GM12892 (cell line): Measurements from ENCODE around the gene TRIP4.
"Not testable (repeated sequence)": the region's sequence is repeated elsewhere in the genome, so short reads cannot be mapped to it uniquely, and the experiment has no call there.

Experiments used
- DNase-seq: peaks from one replicate; pipeline ENCODE4 v3.0.0; 2011; ENCODE audit not compliant: insufficient read length
- FAIRE-seq: peaks from 2 replicates; lab custom pipeline; 2011; peaks lifted over from hg19 to GRCh38; lab: Jason Lieb, UNC
- POLR2A ChIP-seq: IDR thresholded peaks from 2 replicates; pipeline ENCODE4 v1.6.1; 2011; ENCODE audit warnings: low read depth, low read length, control low read depth
- POLR2AphosphoS5 ChIP-seq: IDR thresholded peaks from 2 replicates; pipeline ENCODE4 v1.6.1; 2011; ENCODE audit warnings: low read depth, low read length, control low read depth
- TAF1 ChIP-seq: IDR thresholded peaks from 2 replicates; pipeline ENCODE4 v1.6.1; 2011; ENCODE audit warnings: low read depth, mild to moderate bottlenecking, control low read depth, low read length, borderline replicate concordance

TRIP4 gene

DNA sequence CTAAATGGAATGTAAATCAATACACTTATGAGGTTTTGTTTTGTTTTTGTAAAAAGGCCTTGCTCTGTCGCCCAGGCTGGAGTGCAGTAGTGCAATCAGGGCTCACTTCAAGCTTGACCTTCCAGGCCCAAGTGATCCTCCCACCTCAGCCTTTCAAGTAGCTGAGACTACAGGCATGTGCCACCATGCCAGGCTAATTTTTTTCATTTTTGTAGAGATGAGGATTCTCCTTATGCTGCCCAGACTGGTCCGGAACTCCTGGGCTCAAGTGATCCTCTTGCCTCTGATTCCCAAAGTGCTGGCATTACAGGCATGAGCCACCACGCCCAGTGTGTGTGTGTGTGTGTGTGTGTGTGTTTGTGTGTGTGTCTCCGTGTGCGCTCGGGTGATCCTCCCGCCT, 1.3 kb upstream of the TRIP4 start:
- FAIRE-seq, result no peak
- TF ChIP-seq POLR2A (no peak), TAF1 (no peak), POLR2AphosphoS5 (no peak)
- DNase-seq, result no peak

- FAIRE-seq (no peak), DNase-seq (no peak)
- TF ChIP-seq POLR2AphosphoS5 (no peak), POLR2A (no peak), TAF1 (no peak)
These were observed 1.4 kb downstream of the TRIP4 start for GRCh38 chr15:64389036-64389435.

- not testable (repeated sequence) for FAIRE-seq, DNase-seq
These were observed 4.8 kb downstream of the TRIP4 start for GRCh38 chr15:64392471-64392870.

DNA sequence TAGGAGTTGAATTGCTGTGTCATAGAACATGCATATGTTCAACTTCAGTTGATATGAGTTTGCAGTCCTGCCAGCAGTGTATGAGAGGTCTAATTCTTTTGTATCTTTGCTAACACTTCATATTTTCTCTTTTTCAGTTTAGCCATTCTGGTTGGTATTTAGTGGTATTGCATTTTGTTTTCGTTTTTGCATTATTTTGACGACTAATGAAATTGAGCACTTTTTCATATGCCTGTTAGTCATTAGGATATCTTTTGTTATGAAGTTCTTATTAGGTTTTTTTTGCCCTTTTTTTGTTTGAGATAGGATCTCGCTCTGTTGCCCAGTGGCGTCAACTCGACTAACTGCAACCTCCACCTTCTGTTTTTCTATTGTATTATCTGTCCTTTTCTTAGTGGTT, 9.2 kb downstream of the TRIP4 start:
- no peak for FAIRE-seq
- DNase-seq, result no peak
- TF ChIP-seq TAF1 (no peak), POLR2A (no peak), POLR2AphosphoS5 (no peak)

- FAIRE-seq, result no peak
- TF ChIP-seq POLR2AphosphoS5 (no peak), POLR2A (no peak), TAF1 (no peak)
These were observed 10.9 kb downstream of the TRIP4 start for GRCh38 chr15:64398575-64398974.

GRCh38 chr15:64400583-64400982, 12.9 kb downstream of the TRIP4 start:
- FAIRE-seq (no peak), DNase-seq (no peak)
- TF ChIP-seq POLR2AphosphoS5 (no peak), POLR2A (no peak), TAF1 (no peak)

More at GRCh38 chr15:64398575-64398974, 10.9 kb downstream of the TRIP4 start:
- no peak for DNase-seq

DNA sequence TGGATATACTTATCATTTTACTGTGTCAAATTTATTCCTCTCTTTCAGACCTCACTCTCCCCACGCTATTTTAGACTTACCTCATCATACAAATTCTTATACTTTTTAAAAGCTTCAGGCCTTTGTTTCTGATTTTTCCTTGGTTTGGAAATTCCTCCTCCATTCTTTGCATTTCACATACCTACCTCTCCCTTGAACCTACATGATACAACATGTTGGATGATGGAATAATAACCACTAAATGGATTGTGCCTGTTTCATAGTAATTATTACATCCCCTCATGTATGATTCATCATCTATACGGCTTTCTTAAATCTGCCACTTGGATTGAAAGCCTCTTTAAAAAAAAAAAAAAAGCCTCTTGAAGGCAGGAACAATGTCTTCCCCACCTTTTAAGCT, 24.6 kb downstream of the TRIP4 start:
- no peak for DNase-seq
- TF ChIP-seq TAF1, result no peak
- TF ChIP-seq POLR2A, result no peak
- TF ChIP-seq POLR2AphosphoS5, result no peak
- FAIRE-seq, result no peak

DNA sequence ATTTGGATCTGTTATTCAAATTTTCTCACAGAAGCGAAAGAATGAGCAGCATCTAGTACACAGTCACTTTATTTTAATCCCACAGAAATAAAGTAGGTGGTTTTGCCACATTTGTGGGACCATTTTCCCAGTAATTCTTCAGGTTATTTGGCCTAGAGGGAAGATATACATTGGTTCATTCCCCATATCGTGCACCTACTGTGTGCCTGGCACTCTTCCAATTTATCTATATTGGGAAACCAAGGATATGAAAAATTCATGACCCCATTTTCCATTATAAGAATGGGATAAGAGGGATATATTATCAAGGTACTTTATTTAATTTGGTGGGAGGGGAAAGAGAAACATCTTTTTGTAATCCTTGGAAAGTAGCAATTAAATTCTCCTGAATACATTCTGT, 35.1 kb downstream of the TRIP4 start:
- TF ChIP-seq POLR2A (no peak), POLR2AphosphoS5 (no peak), TAF1 (no peak)
- FAIRE-seq, result no peak
- DNase-seq, result no peak

GRCh38 chr15:64423970-64424369, 36.3 kb downstream of the TRIP4 start:
- TF ChIP-seq POLR2AphosphoS5, result no peak
- no peak for TF ChIP-seq TAF1
- no peak for TF ChIP-seq POLR2A
- DNase-seq (no peak), FAIRE-seq (no peak)

DNA sequence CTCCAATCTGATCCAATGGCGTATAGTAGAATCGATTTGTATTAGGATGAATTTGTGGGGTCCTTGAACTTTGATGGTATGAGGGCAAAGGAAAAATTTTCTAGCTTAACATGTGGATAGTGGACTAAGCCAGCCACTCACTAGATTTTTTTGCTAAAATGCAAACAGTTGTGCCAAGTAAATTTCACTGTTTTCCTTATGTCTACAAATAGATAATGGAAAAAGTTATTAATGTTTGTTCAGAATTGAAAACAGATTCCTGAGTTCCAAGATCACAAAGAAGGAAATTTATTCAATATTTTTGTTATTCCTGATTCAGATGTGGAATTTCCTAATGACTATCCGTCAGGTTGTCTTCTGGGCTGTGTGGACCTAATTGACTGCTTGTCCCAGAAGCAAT, 37.6 kb downstream of the TRIP4 start:
- no peak for TF ChIP-seq TAF1
- no peak for TF ChIP-seq POLR2A
- no peak for TF ChIP-seq POLR2AphosphoS5
- FAIRE-seq (no peak), DNase-seq (no peak)

GRCh38 chr15:64426845-64427465, 39.3 kb downstream of the TRIP4 start:
- FAIRE-seq, result no peak
- DNase-seq, result no peak
- no peak for TF ChIP-seq TAF1
- no peak for TF ChIP-seq POLR2A
- TF ChIP-seq POLR2AphosphoS5, result no peak

GRCh38 chr15:64429448-64429847, 41.8 kb downstream of the TRIP4 start:
- no peak for FAIRE-seq
- DNase-seq, result no peak
- TF ChIP-seq POLR2AphosphoS5, result no peak
- no peak for TF ChIP-seq TAF1
- TF ChIP-seq POLR2A, result no peak

DNA sequence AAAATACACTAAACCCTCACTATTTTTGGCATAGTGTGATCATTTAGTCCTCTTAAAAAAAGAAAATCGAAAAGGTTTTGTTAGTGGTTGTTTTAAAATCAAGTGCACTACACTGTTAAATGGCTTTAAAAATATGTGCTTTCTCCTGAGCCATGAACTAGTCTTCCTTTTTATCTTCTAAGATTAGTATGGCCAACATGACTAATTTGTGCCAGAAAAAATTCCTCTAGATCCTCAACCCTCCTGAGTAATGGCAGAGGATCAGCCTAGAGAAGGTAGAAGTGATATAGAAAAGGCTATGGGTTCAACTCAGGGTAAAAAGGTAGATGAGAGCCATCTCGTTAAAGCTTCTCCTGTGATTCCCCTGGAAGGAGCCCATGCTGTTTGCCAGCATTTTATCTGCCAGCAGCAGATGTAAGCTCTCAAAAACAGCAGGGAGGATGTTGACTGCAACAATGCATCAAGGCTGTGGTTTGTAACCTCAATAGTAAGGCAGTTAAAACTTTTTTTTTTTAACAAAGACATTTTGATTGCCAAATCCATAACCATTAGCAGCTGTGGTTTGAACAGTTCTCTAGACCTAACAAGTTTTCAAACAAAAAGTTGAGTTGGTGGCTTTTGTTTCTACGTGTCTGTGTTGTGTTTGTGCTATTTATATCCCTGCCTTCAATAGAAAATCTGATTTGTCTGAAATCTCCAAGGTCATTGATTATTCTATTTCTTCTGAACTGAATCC, 42.5 kb downstream of the TRIP4 start:
- TF ChIP-seq POLR2A, result no peak
- FAIRE-seq, result no peak
- DNase-seq, result no peak

DNA sequence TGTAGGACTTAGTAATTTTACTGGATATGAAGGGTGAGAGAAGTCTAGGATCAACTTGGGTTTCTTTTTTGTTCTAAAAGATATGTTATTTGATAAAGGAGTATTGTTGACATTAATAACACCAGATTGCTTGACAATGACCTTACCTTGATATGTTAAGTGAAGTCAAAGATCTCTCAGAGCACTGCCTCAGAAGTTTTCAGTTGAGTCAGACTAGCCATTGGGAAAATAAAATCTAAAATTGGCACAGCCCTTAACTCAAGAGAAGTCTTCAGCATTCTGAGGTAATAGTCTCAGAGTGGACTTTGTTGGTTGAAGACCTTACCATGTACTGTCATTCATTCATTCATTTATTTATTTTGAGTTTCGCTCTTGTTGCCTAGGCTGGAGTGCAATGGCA, 50.3 kb downstream of the TRIP4 start:
- no peak for DNase-seq
- FAIRE-seq, result no peak
- TF ChIP-seq POLR2AphosphoS5, result no peak
- no peak for TF ChIP-seq POLR2A
- TF ChIP-seq TAF1, result no peak
